HEK293 (cell line): ENCODE results near the gene B4GALNT3.

Experiments
- CTCF ChIA-PET: fragments of 350-600 bp; formaldehyde crosslinking; extraction: SDS; loops from one replicate; lab custom pipeline; 2021; ENCODE audit warnings: antibody characterized with exemption; lab: Yijun Ruan, JAX
- POLR2A ChIA-PET: fragments of 300-600 bp; formaldehyde crosslinking; extraction: SDS; loops from one replicate; lab custom pipeline; 2020; ENCODE audit warnings: antibody characterized with exemption, inconsistent platforms; lab: Yijun Ruan, JAX
- H3K27ac ChIP-seq: fragments of 200-500 bp; sonication (Bioruptor generic); 2 replicates; pipeline ENCODE4 v1.5.1; 2014; ENCODE audit warnings: low read depth, low read length, control low read depth, inconsistent platforms; ENCODE audit errors: extremely low read depth
- H3K36me3 ChIP-seq, 2 experiments: fragments of 200-500 bp in 1 of 2; sonication (Bioruptor generic) in 1 of 2; 1 replicate in 1 of 2; 2 replicates in 1 of 2; pipeline ENCODE4 v1.5.1; 2014 to 2017; ENCODE audit warnings: inconsistent platforms in 2 of 2, low read length in 2 of 2; ENCODE audit not compliant: control insufficient read depth in 2 of 2, insufficient read depth in 1 of 2
- H3K4me1 ChIP-seq: fragments of 200-500 bp; sonication (Bioruptor generic); 2 replicates; pipeline ENCODE4 v1.5.1; 2014; ENCODE audit warnings: mild to moderate bottlenecking, low read length, inconsistent platforms; ENCODE audit not compliant: control insufficient read depth, insufficient read depth
- H3K4me3 ChIP-seq: 2 replicates; pipeline ENCODE4 v1.5.1; 2011; ENCODE audit warnings: low read depth, mild to moderate bottlenecking, control low read depth, low read length, moderate library complexity
- H3K9me3 ChIP-seq: fragments of 200-500 bp; sonication (Bioruptor generic); 2 replicates; pipeline ENCODE4 v1.5.1; 2014; ENCODE audit warnings: low read depth, low read length, inconsistent platforms; ENCODE audit not compliant: control insufficient read depth, insufficient read depth
- HOXA7 ChIP-seq: sonication (generic); formaldehyde crosslinking; IDR thresholded peaks from 2 replicates; pipeline ENCODE4 v1.8.1; 2022; ENCODE audit warnings: missing genetic modification reagents, borderline replicate concordance
- YY1 ChIP-seq: fragments of 450-650 bp; formaldehyde crosslinking; IDR thresholded peaks from 2 replicates; pipeline ENCODE4 v1.5.1; 2018; ENCODE audit warnings: missing biosample characterization, missing genetic modification characterization
- ZBTB49 ChIP-seq: fragments of 450-650 bp; formaldehyde crosslinking; IDR thresholded peaks from 2 replicates; pipeline ENCODE4 v1.5.1; 2016; ENCODE audit warnings: missing biosample characterization, missing genetic modification characterization, low read depth
- ZFP37 ChIP-seq: fragments of 450-650 bp; formaldehyde crosslinking; IDR thresholded peaks from 2 replicates; pipeline ENCODE4 v1.5.1; 2016; ENCODE audit warnings: missing biosample characterization, missing genetic modification characterization
- ZNF10 ChIP-seq: fragments of 450-650 bp; formaldehyde crosslinking; IDR thresholded peaks from 2 replicates; pipeline ENCODE4 v1.5.1; 2017; ENCODE audit warnings: missing biosample characterization, missing genetic modification characterization
- ZNF138 ChIP-seq: fragments of 450-650 bp; formaldehyde crosslinking; IDR thresholded peaks from 2 replicates; pipeline ENCODE4 v1.5.1; 2016; ENCODE audit warnings: missing biosample characterization, missing genetic modification characterization, borderline replicate concordance
- ZNF155 ChIP-seq: fragments of 450-650 bp; formaldehyde crosslinking; IDR thresholded peaks from 2 replicates; pipeline ENCODE4 v1.5.1; 2016; ENCODE audit warnings: missing biosample characterization, missing genetic modification characterization
- ZNF302 ChIP-seq: fragments of 450-650 bp; formaldehyde crosslinking; IDR thresholded peaks from 2 replicates; pipeline ENCODE4 v1.5.1; 2016; ENCODE audit warnings: missing biosample characterization, missing genetic modification characterization, low read depth
- ZNF341 ChIP-seq: fragments of 450-650 bp; formaldehyde crosslinking; IDR thresholded peaks from 2 replicates; pipeline ENCODE4; 2016; ENCODE audit warnings: low read depth, missing biosample characterization, missing genetic modification characterization
- ZNF366 ChIP-seq: fragments of 450-650 bp; formaldehyde crosslinking; conservative IDR thresholded peaks from 2 replicates; pipeline ENCODE4 v1.5.1; 2016; ENCODE audit warnings: missing biosample characterization, missing genetic modification characterization
- ZNF473 ChIP-seq: fragments of 450-650 bp; formaldehyde crosslinking; IDR thresholded peaks from 2 replicates; pipeline ENCODE4 v1.5.1; 2017; ENCODE audit warnings: missing biosample characterization, missing genetic modification characterization
- ZNF48 ChIP-seq: fragments of 450-650 bp; formaldehyde crosslinking; IDR thresholded peaks from 2 replicates; pipeline ENCODE4 v1.5.1; 2016; ENCODE audit warnings: missing biosample characterization, missing genetic modification characterization
- ZNF600 ChIP-seq: fragments of 450-650 bp; formaldehyde crosslinking; IDR thresholded peaks from 2 replicates; pipeline ENCODE4 v1.5.1; 2016; ENCODE audit warnings: missing biosample characterization, missing genetic modification characterization
- ZNF629 ChIP-seq: fragments of 450-650 bp; formaldehyde crosslinking; IDR thresholded peaks from 2 replicates; pipeline ENCODE4 v1.5.1; 2017; ENCODE audit warnings: missing biosample characterization, missing genetic modification characterization
- ZNF654 ChIP-seq: fragments of 450-650 bp; formaldehyde crosslinking; IDR thresholded peaks from 2 replicates; pipeline ENCODE4 v1.5.1; 2016; ENCODE audit warnings: low read depth, missing biosample characterization, missing genetic modification characterization
- ZNF660 ChIP-seq: fragments of 450-650 bp; IDR thresholded peaks from 2 replicates; pipeline ENCODE4 v1.5.1; 2018; ENCODE audit warnings: missing biosample characterization, mild to moderate bottlenecking, missing genetic modification characterization
- ZNF792 ChIP-seq: fragments of 450-650 bp; formaldehyde crosslinking; IDR thresholded peaks from 2 replicates; pipeline ENCODE4 v1.5.1; 2016; ENCODE audit warnings: missing biosample characterization, missing genetic modification characterization
- ZSCAN16 ChIP-seq: fragments of 450-650 bp; formaldehyde crosslinking; IDR thresholded peaks from 2 replicates; pipeline ENCODE4 v1.5.1; 2016; ENCODE audit warnings: missing biosample characterization, missing genetic modification characterization
- ZXDB ChIP-seq: fragments of 450-650 bp; formaldehyde crosslinking; IDR thresholded peaks from 2 replicates; pipeline ENCODE4 v1.5.1; 2016; ENCODE audit warnings: missing biosample characterization, missing genetic modification characterization
- TF ChIP-seq, protein P1 (sequence below): fragments of 450-650 bp; formaldehyde crosslinking; IDR thresholded peaks from 2 replicates; pipeline ENCODE4 v1.5.1; 2016; ENCODE audit warnings: missing biosample characterization, missing genetic modification characterization
- TF ChIP-seq, protein P2 (sequence below): fragments of 450-650 bp; formaldehyde crosslinking; IDR thresholded peaks from 2 replicates; pipeline ENCODE4 v1.5.1; 2016; ENCODE audit warnings: missing biosample characterization, missing genetic modification characterization
- TF ChIP-seq, protein P3 (sequence below): fragments of 450-650 bp; formaldehyde crosslinking; IDR thresholded peaks from 2 replicates; pipeline ENCODE4 v1.5.1; 2017; ENCODE audit warnings: missing biosample characterization, missing genetic modification characterization

The B4GALNT3 gene

DNA sequence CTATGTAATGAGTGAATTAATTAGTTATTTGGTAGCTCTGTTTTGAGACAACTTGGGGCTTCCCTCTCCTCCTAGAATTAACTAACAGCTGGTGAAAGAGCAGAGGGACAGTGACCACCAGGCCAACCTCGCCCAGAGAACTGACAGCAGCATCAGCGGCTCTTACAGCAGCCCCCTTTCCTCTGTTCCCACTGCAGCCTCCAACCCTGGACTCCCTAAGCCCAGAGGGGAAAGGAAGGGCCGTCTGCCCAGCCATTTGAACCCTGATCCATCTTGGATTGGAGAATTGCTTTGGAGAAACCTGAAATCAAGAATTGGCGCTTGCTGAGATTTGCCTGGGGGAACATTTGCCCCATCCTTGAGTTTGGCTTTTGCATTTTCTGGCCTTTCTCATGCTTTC, 45.5 kb downstream of the B4GALNT3 start:
- Histone ChIP-seq H3K36me3 (no peaks in the 10 kb centered on the region; a peak in 1 of 3 replicates), H3K27ac (no peak overlapping the region), H3K9me3 (no peaks in the 10 kb centered on the region), H3K4me3 (no peak overlapping the region), H3K4me1 (peaks cover 27% of the 10 kb centered on the region)
- ChIA-PET POLR2A (no interaction called here), CTCF (interaction anchor here (1.0 to 1.4 kb wide), 2 partner anchors 51 to 63 kb away, joined by 3 read pairs; no protein-coding TSS in a partner anchor)
- TF ChIP-seq HOXA7 (no peak), ZNF660 (tag by site-specific recombination) (no peak), ZNF10 (tag by site-specific recombination) (no peak), ZNF302 (tag by site-specific recombination) (no peak), ZNF48 (no peak), ZXDB (tag by site-specific recombination) (no peak), ZNF600 (no peak), ZFP37 (no peak)
- TF ChIP-seq, protein P1, sequence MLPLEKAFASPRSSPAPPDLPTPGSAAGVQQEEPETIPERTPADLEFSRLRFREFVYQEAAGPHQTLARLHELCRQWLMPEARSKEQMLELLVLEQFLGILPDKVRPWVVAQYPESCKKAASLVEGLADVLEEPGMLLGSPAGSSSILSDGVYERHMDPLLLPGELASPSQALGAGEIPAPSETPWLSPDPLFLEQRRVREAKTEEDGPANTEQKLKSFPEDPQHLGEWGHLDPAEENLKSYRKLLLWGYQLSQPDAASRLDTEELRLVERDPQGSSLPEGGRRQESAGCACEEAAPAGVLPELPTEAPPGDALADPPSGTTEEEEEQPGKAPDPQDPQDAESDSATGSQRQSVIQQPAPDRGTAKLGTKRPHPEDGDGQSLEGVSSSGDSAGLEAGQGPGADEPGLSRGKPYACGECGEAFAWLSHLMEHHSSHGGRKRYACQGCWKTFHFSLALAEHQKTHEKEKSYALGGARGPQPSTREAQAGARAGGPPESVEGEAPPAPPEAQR (tag by site-specific recombination): no peak

DNA sequence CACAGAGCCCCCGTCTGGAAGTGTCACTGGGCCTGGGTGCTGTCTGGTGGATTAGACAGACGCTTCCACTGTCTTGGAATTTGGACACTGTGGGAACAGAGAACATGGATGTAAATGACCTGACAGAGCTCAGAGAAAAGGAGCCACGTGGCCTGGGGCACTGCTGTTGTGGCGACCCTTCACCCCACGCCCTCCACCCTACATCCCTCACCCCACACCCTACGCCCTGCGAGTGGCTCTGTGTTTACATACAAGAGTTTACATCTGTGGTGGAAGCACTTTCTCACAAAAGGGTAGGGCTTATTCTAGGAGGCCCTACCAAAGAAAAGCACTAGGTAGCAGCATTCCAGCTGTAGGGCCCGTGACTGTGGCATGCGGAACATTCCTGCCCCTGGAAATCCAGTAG, 47.7 kb downstream of the B4GALNT3 start:
- peaks cover 22% of the 10 kb centered on the region for H3K4me1 ChIP-seq
- POLR2A ChIA-PET: no interaction called here
- CTCF ChIA-PET: interaction anchor here (1.1 to 1.4 kb wide), 2 partner anchors 39 to 55 kb away, joined by 5 to 6 read pairs; no protein-coding TSS in a partner anchor
- no peak overlapping the region for H3K4me3 ChIP-seq
- H3K9me3 ChIP-seq: no peaks in the 10 kb centered on the region
- TF ChIP-seq ZNF473 (tag by site-specific recombination) (no peak), ZNF629 (tag by site-specific recombination) (no peak), ZNF366 (no peak), ZNF138 (tag by site-specific recombination) (no peak), ZNF654 (tag by site-specific recombination) (no peak), ZBTB49 (no peak), ZNF341 (tag by site-specific recombination) (no peak), ZNF155 (no peak), YY1 (tag by site-specific recombination) (no peak), ZNF792 (tag by site-specific recombination) (no peak), ZSCAN16 (tag by site-specific recombination) (no peak)
- TF ChIP-seq, protein P2, sequence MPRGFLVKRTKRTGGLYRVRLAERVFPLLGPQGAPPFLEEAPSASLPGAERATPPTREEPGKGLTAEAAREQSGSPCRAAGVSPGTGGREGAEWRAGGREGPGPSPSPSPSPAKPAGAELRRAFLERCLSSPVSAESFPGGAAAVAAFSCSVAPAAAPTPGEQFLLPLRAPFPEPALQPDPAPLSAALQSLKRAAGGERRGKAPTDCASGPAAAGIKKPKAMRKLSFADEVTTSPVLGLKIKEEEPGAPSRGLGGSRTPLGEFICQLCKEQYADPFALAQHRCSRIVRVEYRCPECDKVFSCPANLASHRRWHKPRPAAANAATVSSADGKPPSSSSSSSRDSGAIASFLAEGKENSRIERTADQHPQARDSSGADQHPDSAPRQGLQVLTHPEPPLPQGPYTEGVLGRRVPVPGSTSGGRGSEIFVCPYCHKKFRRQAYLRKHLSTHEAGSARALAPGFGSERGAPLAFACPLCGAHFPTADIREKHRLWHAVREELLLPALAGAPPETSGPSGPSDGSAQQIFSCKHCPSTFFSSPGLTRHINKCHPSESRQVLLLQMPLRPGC (tag by site-specific recombination): no peak
- TF ChIP-seq, protein P3, sequence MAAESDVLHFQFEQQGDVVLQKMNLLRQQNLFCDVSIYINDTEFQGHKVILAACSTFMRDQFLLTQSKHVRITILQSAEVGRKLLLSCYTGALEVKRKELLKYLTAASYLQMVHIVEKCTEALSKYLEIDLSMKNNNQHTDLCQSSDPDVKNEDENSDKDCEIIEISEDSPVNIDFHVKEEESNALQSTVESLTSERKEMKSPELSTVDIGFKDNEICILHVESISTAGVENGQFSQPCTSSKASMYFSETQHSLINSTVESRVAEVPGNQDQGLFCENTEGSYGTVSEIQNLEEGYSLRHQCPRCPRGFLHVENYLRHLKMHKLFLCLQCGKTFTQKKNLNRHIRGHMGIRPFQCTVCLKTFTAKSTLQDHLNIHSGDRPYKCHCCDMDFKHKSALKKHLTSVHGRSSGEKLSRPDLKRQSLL: no peak
- TF ChIP-seq, all 188 proteins: peak for 0
- H3K36me3 ChIP-seq: no peaks in the 10 kb centered on the region; a peak in 1 of 3 replicates
- H3K27ac ChIP-seq: no peak overlapping the region
